Cardiac fibroblast (primary cell): ENCODE measurements around the gene FSTL4.
"Not testable (repeated sequence)": the region's sequence is repeated elsewhere in the genome, so short reads cannot be mapped to it uniquely, and the experiment has no call there.

Experiments
- DNase-seq, 2 donors: peaks; one replicate each; pipeline versions ENCODE4 v3.0.0 to v3.0.0-alpha.2; 2010; ENCODE audit warnings: low read depth in 2 of 2
- H3K4me3 ChIP-seq, 2 donors: replicated peaks in 1 of 2; 1 replicate in 1 of 2; 2 replicates in 1 of 2; pipeline ENCODE4 v1.5.1; 2011; ENCODE audit warnings: low read depth in 2 of 2, low read length in 2 of 2, mild to moderate bottlenecking in 2 of 2, moderate library complexity in 1 of 2
- CTCF ChIP-seq: IDR thresholded peaks from one replicate; pipeline ENCODE4 v1.5.1; 2011; ENCODE audit warnings: low read depth, mild to moderate bottlenecking, low read length, inconsistent platforms

Gene FSTL4

GRCh38 chr5:133445744-133446143, 166.6 kb downstream of the FSTL4 start:
- no peak overlapping the region for H3K4me3 ChIP-seq
- TF ChIP-seq CTCF = no peak
- no peak for DNase-seq

DNA sequence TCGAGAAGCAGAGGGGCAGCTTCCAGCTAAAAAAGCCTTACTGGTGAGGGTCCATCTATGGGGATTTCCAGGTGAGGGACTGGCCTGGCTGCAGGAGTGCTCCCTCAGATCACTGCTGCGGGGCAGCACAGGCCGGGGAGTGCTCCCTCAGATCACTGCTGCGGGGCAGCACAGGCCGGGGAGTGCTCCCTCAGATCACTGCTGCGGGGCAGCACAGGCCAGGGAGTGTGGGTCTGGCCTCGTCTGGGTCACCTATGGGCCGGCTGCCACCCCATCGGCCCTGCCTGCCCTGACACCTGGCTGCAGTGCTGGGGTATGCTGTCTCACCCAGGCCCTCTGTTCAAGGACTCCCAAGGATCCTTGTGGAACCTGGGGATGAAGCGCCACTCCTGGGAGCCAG, 167.1 kb downstream of the FSTL4 start:
- not testable (repeated sequence) for DNase-seq, H3K4me3 ChIP-seq

DNA sequence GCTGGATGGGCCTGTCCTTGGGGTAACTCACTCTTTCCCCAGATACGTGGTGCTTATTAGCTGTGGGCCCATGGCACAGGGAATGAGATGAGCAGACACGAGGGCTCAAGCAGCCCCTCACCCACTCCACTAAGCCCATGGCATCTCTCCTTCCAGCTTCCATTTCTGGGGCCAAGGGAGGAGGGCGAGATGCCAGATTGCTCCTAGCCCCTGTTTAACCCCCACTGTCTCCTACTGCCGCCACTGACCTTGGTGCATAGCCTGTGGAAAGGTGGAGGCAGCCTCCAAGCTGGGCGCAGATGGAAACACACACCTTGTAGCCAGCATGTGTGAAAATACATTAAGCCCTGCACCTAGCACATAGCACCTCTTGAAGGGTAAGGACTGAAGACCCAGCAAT, 167.6 kb downstream of the FSTL4 start:
- no peak for TF ChIP-seq CTCF
- DNase-seq = no peak
- H3K4me3 ChIP-seq = no peak overlapping the region

- TF ChIP-seq CTCF = no peak
- DNase-seq = no peak
- H3K4me3 ChIP-seq = no peak overlapping the region
Observed at GRCh38 chr5:133441166-133441815, 171.1 kb downstream of the FSTL4 start.

DNA sequence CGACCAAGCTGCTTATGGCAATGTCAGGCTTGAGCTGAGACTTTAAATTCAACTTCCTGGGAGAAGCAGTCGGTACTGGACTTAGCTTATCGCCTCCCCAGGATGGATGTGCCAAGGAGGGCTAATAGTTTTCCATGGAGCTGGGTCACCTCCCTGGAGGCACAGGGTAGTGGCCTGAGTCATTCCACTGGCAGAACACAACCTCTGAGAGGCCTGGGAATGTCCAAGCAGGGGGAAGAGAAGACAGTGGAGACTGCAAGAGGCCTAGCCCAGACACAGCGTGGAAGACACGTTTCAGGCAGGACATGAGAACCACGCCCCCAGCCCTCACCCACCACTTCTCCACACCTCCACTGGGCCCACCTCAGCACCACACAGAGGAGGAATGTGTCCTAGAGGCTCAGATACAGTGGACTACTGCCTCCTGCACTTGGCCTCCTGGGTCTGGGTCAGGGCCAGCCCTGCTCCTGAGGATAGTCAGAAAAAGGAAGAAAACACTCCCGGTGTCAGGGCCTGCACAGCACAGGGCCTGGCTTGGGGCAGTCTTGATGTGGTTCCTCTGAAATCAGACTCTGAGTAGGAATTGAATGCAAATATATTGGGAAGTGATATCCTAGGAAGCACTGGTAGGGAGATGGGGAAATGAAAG, 171.8 kb downstream of the FSTL4 start:
- H3K4me3 ChIP-seq = no peak overlapping the region
- no peak for DNase-seq
- TF ChIP-seq CTCF = no peak

DNA sequence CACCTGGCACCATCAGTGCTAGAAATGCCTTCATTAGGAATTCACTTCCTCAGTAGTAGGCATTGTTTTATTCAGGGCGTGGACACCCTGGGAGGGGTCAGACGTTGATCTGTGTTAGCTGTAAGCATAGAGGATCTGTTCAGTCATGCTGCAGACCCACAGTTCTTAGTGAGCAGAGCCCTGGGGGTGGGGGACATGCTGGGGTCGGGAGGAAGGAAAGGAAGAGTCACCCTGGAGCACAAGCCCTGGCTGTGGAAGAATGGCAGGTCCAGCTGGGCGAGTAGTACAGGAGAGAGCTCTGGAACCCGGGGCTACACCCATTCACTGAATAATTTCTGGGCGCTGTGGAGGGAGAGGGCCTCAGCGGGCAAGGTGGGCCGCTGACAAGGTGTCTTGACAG, 172.5 kb downstream of the FSTL4 start:
- no peak overlapping the region for H3K4me3 ChIP-seq
- no peak for TF ChIP-seq CTCF
- DNase-seq = no peak

DNA sequence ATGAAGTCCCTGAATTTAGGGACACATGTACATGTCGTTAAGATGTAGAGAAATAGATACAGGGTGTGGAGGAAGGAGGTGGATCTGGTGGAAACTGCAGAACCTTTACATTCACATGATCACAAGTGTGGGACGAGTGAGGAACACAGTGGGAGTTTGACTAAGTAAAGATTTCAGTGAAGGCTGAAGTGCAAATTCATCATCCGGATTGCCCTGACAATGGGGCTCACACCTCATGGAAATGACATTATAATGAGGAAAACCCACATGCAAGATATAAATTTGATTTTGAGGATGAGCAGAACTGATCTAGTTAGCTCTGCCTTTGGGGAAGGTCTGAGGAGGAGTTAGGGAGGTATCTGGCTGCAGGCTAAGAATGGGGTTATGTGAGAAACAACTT, 173.9 kb downstream of the FSTL4 start:
- H3K4me3 ChIP-seq = no peak overlapping the region
- no peak for DNase-seq
- no peak for TF ChIP-seq CTCF
